Measurements from ENCODE around the gene CTIF. TPM values are rescaled to one million over a fixed set of nuclear protein-coding genes. Genes with fewer than 3 reads are reported as not detected.

Gene CTIF
- total RNA-seq, 2 donors from 2014 or later: 7.9 to 8.2 TPM

DNA sequence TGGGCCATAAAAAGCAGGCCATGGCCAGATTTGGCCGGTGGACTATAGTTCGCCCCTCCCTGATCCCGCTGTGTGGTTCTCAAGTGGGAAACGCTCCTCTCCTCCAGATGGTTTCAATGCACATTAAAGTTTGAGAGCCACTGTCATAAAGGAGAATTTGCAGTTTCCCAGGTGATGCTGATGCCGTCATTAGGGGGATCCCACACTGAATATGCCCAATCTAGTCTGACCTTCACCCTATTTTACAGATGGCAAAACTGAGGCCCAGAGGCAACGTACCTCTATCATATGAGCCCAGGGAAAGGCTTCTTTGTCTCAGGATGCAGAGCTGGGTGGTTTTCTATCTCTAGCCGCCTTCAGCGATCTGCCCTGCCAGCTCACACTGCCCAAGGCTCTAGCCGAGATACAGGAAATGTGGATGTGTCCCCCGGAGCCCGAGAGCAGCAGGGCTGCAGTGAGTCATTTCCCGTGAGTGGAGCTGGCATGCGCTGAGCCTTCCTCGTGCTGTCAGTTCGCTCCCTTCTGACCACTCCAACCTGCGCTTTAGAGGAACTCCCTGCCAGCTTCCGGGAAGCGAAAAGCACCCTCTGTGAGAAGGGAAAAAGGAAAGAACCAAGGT is 295.7 kb downstream of the CTIF start:
- Mint-ChIP-seq H3K4me3 (peak overlapping the region; percentile 86), H3K9me3 (no peaks in the 10 kb centered on the region), H3K4me1 (peaks cover 58% of the 10 kb centered on the region), H3K36me3 (ENCODE audit: low read depth) (peaks cover 44% of the 10 kb centered on the region), H3K27me3 (no peaks in the 10 kb centered on the region), H3K27ac (peak overlapping the region; percentile 96)
- peak; percentile 85 for ATAC-seq (replicated peaks)

DNA sequence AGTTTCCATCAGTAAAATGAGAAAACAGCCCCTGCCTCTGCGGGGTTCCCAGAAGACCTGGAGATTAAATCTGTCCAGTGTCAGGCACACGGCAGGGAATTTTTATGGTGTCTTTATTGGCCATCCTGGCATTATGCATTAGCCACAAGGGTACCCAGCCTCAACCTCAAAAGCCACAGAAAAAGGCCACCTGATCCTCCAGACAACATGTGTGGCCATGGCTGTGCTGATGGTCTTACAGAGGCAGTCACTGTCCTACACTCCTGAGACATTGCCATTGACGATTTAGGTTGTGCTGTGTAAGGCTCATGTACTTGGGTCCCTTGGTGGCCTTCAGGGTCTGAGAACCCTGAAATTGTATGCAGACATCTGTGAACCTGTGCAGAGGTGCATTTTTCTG is 296.3 kb downstream of the CTIF start:
- peak overlapping the region; percentile 96 for H3K27ac Mint-ChIP-seq
- peaks cover 39% of the 10 kb centered on the region for H3K36me3 Mint-ChIP-seq (ENCODE audit: low read depth)
- H3K4me1 Mint-ChIP-seq: peaks cover 64% of the 10 kb centered on the region
- no peaks in the 10 kb centered on the region for H3K27me3 Mint-ChIP-seq
- peak overlapping the region; percentile 86 for H3K4me3 Mint-ChIP-seq
- ATAC-seq (replicated peaks): no peak
- no peaks in the 10 kb centered on the region for H3K9me3 Mint-ChIP-seq

DNA sequence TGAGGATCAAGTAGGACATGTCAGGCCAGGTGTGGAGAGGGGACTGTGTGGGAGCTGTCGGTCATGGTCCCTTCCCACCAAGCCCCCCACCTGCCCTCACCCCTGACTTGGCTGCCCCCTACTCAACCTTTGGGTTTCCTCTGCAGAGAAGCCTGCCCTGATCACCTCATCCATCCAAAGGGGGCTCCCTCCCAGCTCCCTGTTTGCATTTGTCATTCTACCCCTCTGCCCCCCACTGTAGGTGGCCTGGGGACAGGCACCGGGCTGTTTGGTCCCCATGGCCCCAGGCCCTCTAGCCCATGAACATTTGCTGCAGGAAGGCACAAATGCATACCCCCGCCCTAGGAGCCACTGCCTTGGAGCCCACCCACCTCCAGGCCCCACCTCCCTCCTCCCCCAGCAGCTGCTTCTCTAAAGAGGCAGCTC is 296.9 kb downstream of the CTIF start:
- peak overlapping the region; percentile 96 for H3K27ac Mint-ChIP-seq
- H3K9me3 Mint-ChIP-seq: no peaks in the 10 kb centered on the region
- H3K4me1 Mint-ChIP-seq: peaks cover 61% of the 10 kb centered on the region
- no peak overlapping the region for H3K4me3 Mint-ChIP-seq
- H3K27me3 Mint-ChIP-seq: no peaks in the 10 kb centered on the region
- no peak for ATAC-seq (replicated peaks)
- H3K36me3 Mint-ChIP-seq (ENCODE audit: low read depth): peaks cover 34% of the 10 kb centered on the region

DNA sequence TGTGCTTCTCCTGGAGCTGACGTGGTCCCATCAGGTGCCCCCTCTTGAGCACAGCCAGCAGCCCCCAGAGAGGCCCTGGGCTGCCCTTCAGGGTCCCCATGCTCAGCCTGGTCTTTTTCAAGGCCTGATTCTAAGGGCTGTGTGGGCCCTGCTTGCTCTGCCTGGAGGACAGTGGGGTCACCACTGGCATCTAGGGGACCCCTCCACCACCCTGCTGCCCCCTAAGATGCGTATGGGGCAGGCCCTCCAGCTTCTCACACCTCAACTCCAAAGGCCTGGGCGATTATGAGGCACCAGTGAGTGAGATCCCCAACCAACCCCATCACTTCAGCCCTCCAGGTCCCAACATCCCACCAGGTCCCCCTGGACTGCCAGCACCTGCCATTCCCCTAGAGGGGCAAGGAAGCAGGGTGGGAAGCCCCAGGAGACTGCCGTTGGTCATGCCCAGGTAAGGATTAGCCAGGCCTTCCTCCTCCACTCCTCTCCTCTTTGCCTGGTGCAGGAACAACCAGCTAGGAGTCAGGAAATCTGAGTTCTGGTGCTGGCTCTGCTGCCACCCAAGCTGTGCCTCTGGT is 297.5 kb downstream of the CTIF start:
- Mint-ChIP-seq H3K36me3 (ENCODE audit: low read depth) (peaks cover 29% of the 10 kb centered on the region), H3K4me3 (peak overlapping the region; percentile 77), H3K9me3 (no peaks in the 10 kb centered on the region), H3K27me3 (no peaks in the 10 kb centered on the region), H3K4me1 (peaks cover 55% of the 10 kb centered on the region), H3K27ac (peak overlapping the region; percentile 88)
- no peak for ATAC-seq (replicated peaks)

DNA sequence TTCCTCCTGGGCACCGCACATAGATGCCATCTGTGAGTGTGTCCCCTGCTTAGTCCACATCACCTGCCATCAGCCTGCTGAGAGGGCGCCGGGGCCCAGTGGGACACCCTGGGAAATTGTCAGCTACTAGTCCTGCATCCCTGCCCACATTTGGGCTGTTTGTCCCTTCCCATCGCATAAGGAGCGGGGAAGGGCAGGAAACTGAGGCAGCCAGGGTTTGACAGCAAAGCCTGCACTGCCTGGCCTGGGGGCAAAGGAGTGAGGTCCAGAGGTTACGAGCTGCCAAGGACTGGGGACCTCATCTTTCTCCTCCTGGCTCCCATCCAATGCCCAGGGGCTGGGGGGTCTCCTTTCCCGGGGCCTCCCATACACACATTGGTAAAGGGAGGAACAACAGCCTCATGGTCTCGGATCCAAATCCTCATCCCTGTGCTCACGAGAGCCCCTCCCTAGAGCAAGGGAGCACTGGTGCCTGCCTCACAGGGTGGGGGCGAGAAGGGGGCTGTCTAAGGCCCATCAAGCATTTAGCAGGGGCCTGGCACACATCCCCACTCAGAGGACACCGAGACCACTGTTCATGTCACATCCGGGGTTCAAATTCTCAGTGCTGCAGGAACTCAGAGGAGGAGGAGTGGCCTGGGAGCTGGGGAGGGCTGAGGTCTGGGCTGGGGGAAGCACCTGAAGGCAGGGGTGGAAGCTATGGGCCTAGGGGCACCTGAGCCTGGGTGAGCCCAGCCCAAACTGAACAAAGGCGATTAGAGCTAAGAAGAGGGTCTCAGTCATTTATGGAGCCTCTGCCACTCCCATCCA is 298.2 kb downstream of the CTIF start:
- ATAC-seq (replicated peaks): no peak
- Mint-ChIP-seq H3K4me1 (peaks cover 57% of the 10 kb centered on the region), H3K27ac (peak overlapping the region; percentile 88), H3K9me3 (no peaks in the 10 kb centered on the region), H3K4me3 (peak overlapping the region; percentile 77), H3K27me3 (no peaks in the 10 kb centered on the region), H3K36me3 (ENCODE audit: low read depth) (peaks cover 27% of the 10 kb centered on the region)

DNA sequence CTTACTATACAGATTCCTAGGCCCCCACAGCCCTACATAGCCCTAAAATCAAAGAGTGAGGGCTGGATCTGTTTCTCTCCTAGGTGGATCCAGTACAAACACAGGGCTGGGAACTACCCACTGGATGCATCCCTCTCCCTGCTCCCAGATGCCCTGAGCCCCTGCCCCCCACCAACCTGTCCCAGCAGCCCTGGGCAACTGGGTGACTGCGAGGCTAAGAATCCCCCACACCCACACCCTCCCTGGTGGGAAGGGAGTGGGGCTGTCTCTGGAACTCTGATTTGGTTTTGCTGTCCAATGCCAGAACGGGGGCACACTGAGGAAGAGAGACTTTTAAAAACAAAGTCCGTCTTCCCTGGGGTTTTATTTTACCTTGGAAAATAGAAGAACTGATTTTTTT is 298.8 kb downstream of the CTIF start:
- peaks cover 21% of the 10 kb centered on the region for H3K36me3 Mint-ChIP-seq (ENCODE audit: low read depth)
- ATAC-seq (replicated peaks): no peak
- peak overlapping the region; percentile 88 for H3K27ac Mint-ChIP-seq
- H3K9me3 Mint-ChIP-seq: no peaks in the 10 kb centered on the region
- H3K27me3 Mint-ChIP-seq: no peaks in the 10 kb centered on the region
- H3K4me1 Mint-ChIP-seq: peaks cover 60% of the 10 kb centered on the region
- H3K4me3 Mint-ChIP-seq: peak overlapping the region; percentile 77

DNA sequence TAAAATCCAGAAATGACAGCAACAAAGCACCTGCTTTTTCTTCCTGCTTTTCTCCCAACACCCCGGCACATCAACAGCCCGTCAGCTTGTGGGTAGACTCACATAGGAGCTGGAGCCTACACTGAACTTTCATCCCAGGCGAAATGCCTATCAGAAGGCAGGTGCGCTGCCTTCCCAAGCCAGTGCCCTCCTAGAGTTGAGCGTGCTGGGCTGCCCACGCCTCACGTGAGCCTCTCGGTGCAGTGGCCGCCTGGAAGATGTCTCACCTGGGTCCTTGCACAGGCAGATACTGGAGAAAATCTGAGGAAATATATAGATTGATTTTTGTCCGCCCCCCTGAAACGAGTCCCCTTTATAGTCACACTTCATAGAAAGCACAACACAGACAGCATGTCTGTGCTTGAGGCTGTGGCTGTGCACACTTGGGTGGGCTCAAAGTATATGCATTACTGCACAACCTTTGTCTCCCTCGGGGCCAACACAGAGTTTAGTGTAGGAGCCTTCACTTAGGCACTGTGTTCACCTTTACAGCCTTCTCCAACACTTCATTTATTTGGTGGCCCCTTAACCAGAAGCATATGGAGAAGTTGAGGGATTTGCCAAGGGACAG is 299.4 kb downstream of the CTIF start:
- H3K27me3 Mint-ChIP-seq: no peaks in the 10 kb centered on the region
- H3K36me3 Mint-ChIP-seq (ENCODE audit: low read depth): peaks cover 15% of the 10 kb centered on the region
- no peak for ATAC-seq (replicated peaks)
- H3K9me3 Mint-ChIP-seq: no peaks in the 10 kb centered on the region
- H3K4me3 Mint-ChIP-seq: peak overlapping the region; percentile 77
- H3K4me1 Mint-ChIP-seq: peaks cover 56% of the 10 kb centered on the region
- H3K27ac Mint-ChIP-seq: peak overlapping the region; percentile 88

DNA sequence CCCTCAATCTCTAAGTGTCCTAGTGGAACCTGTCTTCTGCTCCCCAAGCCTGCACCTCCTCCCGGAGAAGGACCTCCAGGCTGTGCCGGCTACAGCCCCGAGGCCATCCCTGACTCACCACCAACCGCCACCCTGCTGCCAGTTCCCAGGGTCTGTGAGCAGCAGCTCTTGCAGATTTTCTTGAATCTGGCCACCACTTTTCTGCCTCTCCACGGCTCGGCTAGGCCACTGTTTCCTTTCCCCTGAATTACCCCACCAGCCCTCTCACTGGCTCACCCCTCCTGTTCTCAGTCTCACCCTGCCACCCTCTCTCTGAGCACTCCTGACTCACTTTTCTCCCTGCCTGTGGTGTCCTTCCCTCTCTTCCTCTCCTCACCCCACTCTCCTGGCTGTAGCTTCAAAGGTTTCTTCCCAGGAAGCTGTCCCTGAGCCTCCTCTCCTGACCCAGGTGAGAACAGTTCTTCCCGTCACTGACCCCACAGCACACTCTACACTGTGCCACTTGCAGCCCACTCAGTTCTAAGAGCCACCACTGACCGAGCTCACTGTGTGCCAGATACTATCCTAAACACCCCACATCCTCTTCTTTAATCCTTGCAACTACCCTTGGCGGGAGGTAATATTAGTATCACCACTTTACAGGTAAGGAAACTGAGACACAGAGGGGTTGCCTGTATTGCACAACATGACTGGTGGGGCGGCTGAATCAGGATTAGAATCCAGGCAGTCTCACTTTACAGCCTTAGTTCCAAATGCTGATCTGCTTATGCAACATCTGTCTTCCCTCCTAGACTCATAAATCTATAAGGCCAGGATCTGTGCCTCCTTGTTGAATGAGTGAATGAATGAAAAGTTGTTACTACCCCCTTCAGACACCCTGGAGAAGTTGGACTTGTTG is 300.3 kb downstream of the CTIF start:
- Mint-ChIP-seq H3K27ac (peak overlapping the region; percentile 88), H3K4me3 (peak overlapping the region; percentile 77), H3K9me3 (no peaks in the 10 kb centered on the region), H3K27me3 (no peaks in the 10 kb centered on the region), H3K36me3 (ENCODE audit: low read depth) (peaks cover 7% of the 10 kb centered on the region), H3K4me1 (peaks cover 59% of the 10 kb centered on the region)
- ATAC-seq (replicated peaks): peak; percentile 41

DNA sequence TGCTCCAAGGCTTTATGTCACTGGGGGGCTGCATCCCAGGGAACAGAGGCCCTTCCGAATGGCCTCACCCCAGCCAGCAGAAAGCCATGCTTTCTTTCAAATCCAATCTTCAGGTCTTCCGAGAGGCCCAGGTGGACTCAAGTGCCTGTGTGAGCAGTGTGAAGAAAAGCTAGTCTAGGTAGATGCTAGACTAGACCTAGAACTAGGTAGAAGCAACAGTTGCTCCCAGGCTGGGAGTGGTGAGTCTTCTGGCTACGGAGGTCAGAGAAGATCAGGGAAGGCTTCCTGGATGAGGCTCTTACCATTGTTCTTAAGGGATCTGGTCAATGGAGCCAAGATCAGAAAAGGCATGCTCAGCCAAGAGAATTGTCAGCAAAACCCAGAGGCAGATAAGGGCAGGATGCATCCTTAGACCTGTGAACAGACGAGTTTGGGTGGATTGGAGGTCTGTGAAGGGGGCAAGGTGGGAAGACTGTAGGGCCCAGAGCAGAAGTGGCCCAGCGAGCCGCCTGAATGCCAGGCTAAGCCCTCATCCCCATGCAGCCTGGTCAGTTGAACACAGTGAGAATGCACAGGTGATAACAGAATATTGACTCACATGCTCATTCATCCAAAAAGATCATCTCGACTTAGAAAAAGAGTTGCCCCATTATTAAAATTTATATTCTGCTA is 301.1 kb downstream of the CTIF start:
- H3K4me1 Mint-ChIP-seq: peaks cover 57% of the 10 kb centered on the region
- no peaks in the 10 kb centered on the region for H3K36me3 Mint-ChIP-seq (ENCODE audit: low read depth)
- H3K27me3 Mint-ChIP-seq: no peaks in the 10 kb centered on the region
- H3K27ac Mint-ChIP-seq: peak overlapping the region; percentile 88
- no peaks in the 10 kb centered on the region for H3K9me3 Mint-ChIP-seq
- peak overlapping the region; percentile 77 for H3K4me3 Mint-ChIP-seq
- no peak for ATAC-seq (replicated peaks)

DNA sequence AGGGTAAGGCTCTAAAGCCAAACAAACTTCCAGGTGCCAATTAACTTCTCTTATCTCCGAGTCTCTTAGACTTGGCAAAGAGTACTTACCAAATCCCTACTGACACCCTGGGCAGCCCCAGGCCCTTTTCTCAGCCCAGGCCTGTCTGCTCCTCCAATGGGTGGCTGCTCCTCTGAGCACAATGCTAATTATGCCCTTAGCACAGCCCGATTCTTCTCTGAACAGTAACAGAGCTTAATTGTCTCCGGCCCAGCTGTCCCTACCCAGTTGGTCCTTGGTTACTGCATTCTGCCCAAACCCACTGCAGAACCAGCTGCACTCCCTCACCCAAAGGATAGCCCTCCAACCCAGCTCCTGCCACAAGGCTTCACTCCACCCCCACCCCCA is 301.7 kb downstream of the CTIF start:
- H3K9me3 Mint-ChIP-seq: peaks cover 2% of the 10 kb centered on the region
- H3K4me3 Mint-ChIP-seq: no peak overlapping the region
- peak overlapping the region; percentile 88 for H3K27ac Mint-ChIP-seq
- H3K4me1 Mint-ChIP-seq: peaks cover 56% of the 10 kb centered on the region
- H3K27me3 Mint-ChIP-seq: no peaks in the 10 kb centered on the region
- ATAC-seq (replicated peaks): no peak
- H3K36me3 Mint-ChIP-seq (ENCODE audit: low read depth): no peaks in the 10 kb centered on the region

DNA sequence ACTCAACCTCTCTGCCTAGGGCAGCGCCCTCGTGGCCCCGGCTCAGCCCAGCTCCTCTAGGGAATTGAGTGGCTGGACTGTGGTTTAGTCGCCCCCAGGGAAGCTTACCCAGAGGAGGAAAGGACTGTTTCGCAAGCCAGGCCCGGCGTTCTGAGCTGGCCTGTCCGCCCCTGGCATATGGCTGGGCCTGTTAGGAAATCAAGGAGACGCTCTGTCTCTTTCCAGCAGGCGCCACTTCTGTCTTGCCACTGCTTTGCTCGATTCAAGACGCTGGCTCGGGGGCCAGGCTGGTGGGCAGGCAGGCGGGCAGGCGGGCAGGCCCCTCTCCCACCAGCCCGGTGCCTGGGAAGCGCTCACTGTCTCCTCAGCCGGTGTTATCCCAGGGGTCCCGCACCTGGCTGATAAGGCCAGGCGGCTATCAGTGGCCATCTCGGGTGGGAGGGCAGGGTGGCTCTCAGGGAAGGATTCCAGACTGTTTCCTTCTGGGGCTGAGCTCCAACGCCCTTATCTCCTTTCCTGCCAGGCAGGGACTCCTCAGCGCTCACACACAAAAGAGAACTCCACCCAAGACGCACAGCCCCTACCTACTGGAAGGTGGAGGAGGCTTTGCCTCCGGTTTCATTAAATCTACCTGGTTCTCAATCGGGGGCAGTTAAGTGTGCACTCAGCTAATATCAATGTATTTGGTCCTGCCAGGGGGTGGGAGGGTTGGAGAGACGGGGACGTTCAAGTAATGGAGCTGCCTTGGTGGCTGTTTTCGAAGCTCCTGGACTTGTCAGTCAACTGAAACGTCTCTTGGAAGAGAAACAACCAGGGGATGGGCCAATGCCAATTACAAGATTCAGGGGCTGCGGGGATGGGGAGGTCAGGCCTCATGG is 302.8 kb downstream of the CTIF start:
- peak overlapping the region; percentile 89 for H3K27ac Mint-ChIP-seq
- H3K4me1 Mint-ChIP-seq: peaks cover 63% of the 10 kb centered on the region
- H3K27me3 Mint-ChIP-seq: no peaks in the 10 kb centered on the region
- peaks cover 6% of the 10 kb centered on the region for H3K9me3 Mint-ChIP-seq
- no peaks in the 10 kb centered on the region for H3K36me3 Mint-ChIP-seq (ENCODE audit: low read depth)
- ATAC-seq (replicated peaks): no peak
- H3K4me3 Mint-ChIP-seq: peak overlapping the region; percentile 57

DNA sequence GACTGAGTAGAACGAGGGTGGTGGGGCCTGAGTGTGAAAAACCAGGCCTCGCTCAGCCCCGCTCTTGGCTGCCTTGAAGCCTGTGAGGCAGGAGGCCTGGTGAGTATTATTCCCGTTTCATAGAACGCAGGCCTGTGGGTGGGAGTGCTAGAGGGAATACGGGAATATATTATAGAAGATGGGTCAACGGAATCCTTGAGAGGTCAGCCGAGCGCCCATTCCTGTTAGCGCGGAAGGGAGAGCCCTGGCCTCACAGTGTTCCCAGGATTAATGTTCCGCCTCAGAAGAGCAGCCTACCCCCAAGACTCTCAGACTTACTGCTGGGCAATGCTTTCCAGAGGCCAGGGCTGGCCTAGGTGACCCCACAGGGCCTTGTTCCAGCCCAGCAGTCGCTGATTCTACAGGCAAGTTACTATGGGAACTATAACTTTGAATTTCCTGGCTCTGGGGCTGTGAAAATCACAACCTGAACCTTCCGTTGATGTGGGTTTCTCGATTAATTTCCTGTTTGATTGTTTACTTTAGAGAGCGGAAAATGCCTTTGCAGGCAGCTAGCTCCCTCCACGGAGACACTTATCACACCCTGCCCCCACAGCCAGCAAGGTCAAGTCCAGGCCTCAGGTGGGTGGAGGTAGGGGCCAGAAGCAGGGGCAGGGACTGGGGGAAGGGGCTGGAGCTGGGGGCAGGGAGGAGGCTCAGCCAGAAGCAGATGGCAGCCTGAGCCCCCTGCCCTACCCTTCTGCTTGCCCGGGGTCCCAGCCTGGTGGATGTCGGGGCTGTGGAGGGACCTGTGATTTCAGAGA is 303.6 kb downstream of the CTIF start:
- peaks cover 62% of the 10 kb centered on the region for H3K4me1 Mint-ChIP-seq
- H3K4me3 Mint-ChIP-seq: peak overlapping the region; percentile 57

More for the DNA sequence above, 303.6 kb downstream of the CTIF start:
- H3K27me3 Mint-ChIP-seq: no peaks in the 10 kb centered on the region
- H3K9me3 Mint-ChIP-seq: peaks cover 6% of the 10 kb centered on the region
- peak overlapping the region; percentile 89 for H3K27ac Mint-ChIP-seq
- no peaks in the 10 kb centered on the region for H3K36me3 Mint-ChIP-seq (ENCODE audit: low read depth)
- peak; percentile 48 for ATAC-seq (replicated peaks)
